Karpas-422 (cell line): ENCODE measurements around the gene NOXA1. TPM values are rescaled to one million over a fixed set of nuclear protein-coding genes. Genes with fewer than 3 reads are reported as not detected.
"Not testable (repeated sequence)": the region's sequence is repeated elsewhere in the genome, so short reads cannot be mapped to it uniquely, and the experiment has no call there.

Source experiments
- DNase-seq: peaks from one replicate; pipeline ENCODE4 v3.0.0-alpha.2; 2015
- H2AFZ ChIP-seq: fragments of 200-600 bp; sonication (generic); 2 replicates; pipeline ENCODE4 v1.6.1; 2014; ENCODE audit warnings: antibody characterized with exemption, low read length, mixed read lengths
- H3K27ac ChIP-seq: fragments of 200-600 bp; sonication (generic); 2 replicates; pipeline ENCODE4 v1.5.1; 2014; ENCODE audit warnings: mild to moderate bottlenecking, low read length, moderate library complexity
- H3K27me3 ChIP-seq: fragments of 200-600 bp; sonication (generic); 2 replicates; pipeline ENCODE4 v1.6.1; 2014; ENCODE audit warnings: low read length, mixed read lengths
- H3K36me3 ChIP-seq: fragments of 200-600 bp; sonication (generic); 2 replicates; pipeline ENCODE4 v1.6.1; 2014; ENCODE audit warnings: low read length, mixed read lengths; ENCODE audit not compliant: insufficient read depth
- H3K4me1 ChIP-seq: fragments of 200-600 bp; sonication (generic); 2 replicates; pipeline ENCODE4 v1.6.1; 2014; ENCODE audit warnings: mild to moderate bottlenecking, low read length, mixed read lengths
- H3K4me2 ChIP-seq: fragments of 200-600 bp; sonication (generic); 2 replicates; pipeline ENCODE4 v1.6.1; 2014; ENCODE audit warnings: low read length, low read depth, mild to moderate bottlenecking; ENCODE audit not compliant: poor library complexity, severe bottlenecking
- H3K4me3 ChIP-seq: fragments of 200-600 bp; sonication (generic); 2 replicates; pipeline ENCODE4 v1.5.1; 2014; ENCODE audit warnings: mild to moderate bottlenecking, antibody characterized with exemption, low read length, mixed read lengths
- H3K79me2 ChIP-seq: fragments of 200-600 bp; sonication (generic); 2 replicates; pipeline ENCODE4 v1.6.1; 2014; ENCODE audit warnings: mild to moderate bottlenecking, low read length, mixed read lengths
- H3K9ac ChIP-seq: fragments of 200-600 bp; sonication (generic); 2 replicates; pipeline ENCODE4 v1.6.0; 2014; ENCODE audit warnings: low read length
- H3K9me2 ChIP-seq: fragments of 200-600 bp; sonication (generic), shearing (Covaris generic); replicated peaks from 2 replicates; pipeline ENCODE4 v1.6.0; 2014; ENCODE audit warnings: mild to moderate bottlenecking, low read length, moderate library complexity; ENCODE audit not compliant: insufficient read depth
- H3K9me3 ChIP-seq: fragments of 300-700, 200-600 bp; sonication (generic); 2 replicates; pipeline ENCODE4 v1.6.1; 2014; ENCODE audit warnings: low read length, mixed read lengths
- H4K20me1 ChIP-seq: fragments of 200-600 bp; sonication (generic); 2 replicates; pipeline ENCODE4 v1.6.1; 2014; ENCODE audit warnings: mild to moderate bottlenecking, antibody characterized with exemption, low read length, low read depth; ENCODE audit not compliant: insufficient read depth
- total RNA-seq: library from RNA; depleted of rRNA; stranded (reverse); fragments of >200 nt; shearing (Covaris generic); gene quantifications from 2 replicates; pipeline ENCODE4 v1.2.3, GENCODE V29; 2014; ENCODE audit warnings: low replicate concordance; rRNA removed

Gene NOXA1
- 0.51 TPM in 1 of 2 replicates, not detected in the other for total RNA-seq

- DNase-seq: peak; percentile 99
- H3K27ac ChIP-seq: no peak within 1 kb of the TSS
- H3K9ac ChIP-seq: peak within 1 kb of the TSS; percentile 93
- H3K27me3 ChIP-seq: no peaks in the 10 kb centered on the region
- H3K4me1 ChIP-seq: peaks cover 15% of the 10 kb centered on the region
- peak within 1 kb of the TSS; percentile 95 for H2AFZ ChIP-seq
- peak within 1 kb of the TSS; percentile 100 for H3K4me2 ChIP-seq
- no peaks in the 10 kb centered on the region for H3K36me3 ChIP-seq
- peaks cover 13% of the 10 kb centered on the region for H3K79me2 ChIP-seq
- H3K4me3 ChIP-seq: peak within 1 kb of the TSS; percentile 99
- no peaks in the 10 kb centered on the region for H3K9me3 ChIP-seq
- H4K20me1 ChIP-seq: no peaks in the 10 kb centered on the region
- no peaks in the 10 kb centered on the region for H3K9me2 ChIP-seq
Observed at GRCh38 chr9:137422604-137423513, at the start of gene NOXA1, which contains the start of gene EXD3. NOXA1 (plus strand) TSS chr9:137423393; CDS start chr9:137423530, 137 bp downstream. EXD3 (minus strand) TSS chr9:137423162; CDS start chr9:137395357, 27,805 bp downstream.

GRCh38 chr9:137373611-137373980 lies 49.6 kb upstream of the NOXA1 start:
- peaks cover 4% of the 10 kb centered on the region; the same call in 1 of the 2 replicates for H3K9me3 ChIP-seq
- H4K20me1 ChIP-seq: no peaks in the 10 kb centered on the region
- no peak overlapping the region for H2AFZ ChIP-seq
- no peaks in the 10 kb centered on the region for H3K27me3 ChIP-seq
- no peak overlapping the region for H3K27ac ChIP-seq
- no peak overlapping the region for H3K4me2 ChIP-seq
- H3K4me3 ChIP-seq: no peak overlapping the region
- no peak overlapping the region for H3K9ac ChIP-seq
- no peaks in the 10 kb centered on the region for H3K4me1 ChIP-seq
- H3K9me2 ChIP-seq: no peaks in the 10 kb centered on the region
- no peak for DNase-seq
- no peaks in the 10 kb centered on the region for H3K36me3 ChIP-seq
- no peaks in the 10 kb centered on the region for H3K79me2 ChIP-seq

GRCh38 chr9:137374131-137374845 lies 48.9 kb upstream of the NOXA1 start:
- Histone ChIP-seq H2AFZ (no peak overlapping the region), H3K9me3 (peaks cover 4% of the 10 kb centered on the region; the same call in 1 of the 2 replicates), H3K9ac (no peak overlapping the region), H3K4me3 (no peak overlapping the region), H3K36me3 (no peaks in the 10 kb centered on the region), H3K9me2 (no peaks in the 10 kb centered on the region), H3K4me2 (no peak overlapping the region), H3K79me2 (no peaks in the 10 kb centered on the region), H4K20me1 (no peaks in the 10 kb centered on the region), H3K27me3 (no peaks in the 10 kb centered on the region), H3K4me1 (no peaks in the 10 kb centered on the region), H3K27ac (no peak overlapping the region)
- no peak for DNase-seq

GRCh38 chr9:137375321-137376058 lies 47.7 kb upstream of the NOXA1 start:
- no peaks in the 10 kb centered on the region for H3K4me1 ChIP-seq
- no peaks in the 10 kb centered on the region for H3K79me2 ChIP-seq
- DNase-seq: no peak
- H3K4me3 ChIP-seq: no peak overlapping the region
- no peaks in the 10 kb centered on the region for H4K20me1 ChIP-seq
- no peak overlapping the region for H3K9ac ChIP-seq
- H3K36me3 ChIP-seq: no peaks in the 10 kb centered on the region
- no peak overlapping the region for H2AFZ ChIP-seq
- H3K9me3 ChIP-seq: peaks cover 4% of the 10 kb centered on the region
- H3K4me2 ChIP-seq: no peak overlapping the region
- no peaks in the 10 kb centered on the region for H3K9me2 ChIP-seq
- no peak overlapping the region for H3K27ac ChIP-seq
- H3K27me3 ChIP-seq: no peaks in the 10 kb centered on the region

GRCh38 chr9:137376386-137376785 lies 46.8 kb upstream of the NOXA1 start:
- no peak for DNase-seq
- H3K4me3 ChIP-seq: no peak overlapping the region
- no peaks in the 10 kb centered on the region for H3K36me3 ChIP-seq
- H3K4me2 ChIP-seq: no peak overlapping the region
- no peaks in the 10 kb centered on the region for H3K4me1 ChIP-seq
- no peaks in the 10 kb centered on the region for H4K20me1 ChIP-seq
- H3K9me3 ChIP-seq: peaks cover 4% of the 10 kb centered on the region
- no peaks in the 10 kb centered on the region for H3K79me2 ChIP-seq
- H3K27me3 ChIP-seq: no peaks in the 10 kb centered on the region
- H2AFZ ChIP-seq: no peak overlapping the region
- no peak overlapping the region for H3K27ac ChIP-seq
- no peaks in the 10 kb centered on the region for H3K9me2 ChIP-seq
- no peak overlapping the region for H3K9ac ChIP-seq

GRCh38 chr9:137378688-137379410 lies 44.3 kb upstream of the NOXA1 start:
- not testable (repeated sequence) for H2AFZ ChIP-seq, DNase-seq, H3K79me2 ChIP-seq

GRCh38 chr9:137379761-137380161 lies 43.4 kb upstream of the NOXA1 start:
- Histone ChIP-seq H3K4me3 (no peak overlapping the region), H3K9me2 (no peaks in the 10 kb centered on the region), H3K9ac (no peak overlapping the region), H3K4me2 (no peak overlapping the region), H3K27me3 (no peaks in the 10 kb centered on the region), H4K20me1 (no peaks in the 10 kb centered on the region), H2AFZ (no peak overlapping the region), H3K79me2 (no peaks in the 10 kb centered on the region), H3K4me1 (no peaks in the 10 kb centered on the region), H3K36me3 (no peaks in the 10 kb centered on the region), H3K27ac (no peak overlapping the region), H3K9me3 (peaks cover 4% of the 10 kb centered on the region)
- DNase-seq: no peak

More at GRCh38 chr9:137378688-137379410, 44.3 kb upstream of the NOXA1 start:
- H3K4me1 ChIP-seq, H3K27ac ChIP-seq, H3K4me2 ChIP-seq, H3K9ac ChIP-seq, H3K9me3 ChIP-seq, H4K20me1 ChIP-seq, H3K4me3 ChIP-seq, H3K27me3 ChIP-seq, H3K36me3 ChIP-seq, H3K9me2 ChIP-seq: not testable (repeated sequence)
